Fibroblast of skin of right quadriceps (primary cell): Measurements from ENCODE around the gene FBXW10B.
"Not testable (repeated sequence)": the region's sequence is repeated elsewhere in the genome, so short reads cannot be mapped to it uniquely, and the experiment has no call there.

ENCODE experiments used
- DNase-seq: peaks from one replicate; pipeline ENCODE4 v3.0.0-alpha.2; 2013

The FBXW10B gene

GRCh38 chr17:15619331-15620058, at the start of gene FBXW10B:
Gene FBXW10B, minus strand, starts transcription at chr17:15619704. Its CDS starts 192 bp downstream, at chr17:15619512.
- not testable (repeated sequence) for DNase-seq

- no peak for DNase-seq
Measured at GRCh38 chr17:15663691-15664090, 44.2 kb upstream of the FBXW10B start.

- DNase-seq = no peak
Measured at GRCh38 chr17:15663176-15663575, 43.7 kb upstream of the FBXW10B start.

GRCh38 chr17:15662681-15663080, 43.2 kb upstream of the FBXW10B start:
- DNase-seq = no peak

GRCh38 chr17:15660077-15660476, 40.6 kb upstream of the FBXW10B start:
- no peak for DNase-seq

GRCh38 chr17:15659663-15660062, 40.2 kb upstream of the FBXW10B start:
- DNase-seq = no peak

GRCh38 chr17:15659236-15659635, 39.7 kb upstream of the FBXW10B start:
- no peak for DNase-seq

- no peak for DNase-seq
Measured at GRCh38 chr17:15658296-15658695, 38.8 kb upstream of the FBXW10B start.

- no peak for DNase-seq
Measured at GRCh38 chr17:15657868-15658267, 38.4 kb upstream of the FBXW10B start.

GRCh38 chr17:15654886-15655561, 35.5 kb upstream of the FBXW10B start:
- DNase-seq = no peak

- not testable (repeated sequence) for DNase-seq
Measured at GRCh38 chr17:15654401-15654800, 34.9 kb upstream of the FBXW10B start.

GRCh38 chr17:15652960-15653359, 33.5 kb upstream of the FBXW10B start:
- no peak for DNase-seq

- peak; percentile 99 for DNase-seq
Measured at GRCh38 chr17:15651583-15652110, 32.1 kb upstream of the FBXW10B start.

GRCh38 chr17:15650741-15651582, 31.5 kb upstream of the FBXW10B start:
- DNase-seq = no peak

- peak; percentile 44 for DNase-seq
Measured at GRCh38 chr17:15649861-15650421, 30.4 kb upstream of the FBXW10B start.

GRCh38 chr17:15648386-15648785, 28.9 kb upstream of the FBXW10B start:
- DNase-seq = no peak

- not testable (repeated sequence) for DNase-seq
Measured at GRCh38 chr17:15645942-15646312, 26.4 kb upstream of the FBXW10B start.

GRCh38 chr17:15645099-15645941, 25.8 kb upstream of the FBXW10B start:
- DNase-seq = peak; percentile 72

- DNase-seq = not testable (repeated sequence)
Measured at GRCh38 chr17:15642505-15643251, 23.2 kb upstream of the FBXW10B start.

- DNase-seq = not testable (repeated sequence)
Measured at GRCh38 chr17:15642014-15642413, 22.5 kb upstream of the FBXW10B start.

GRCh38 chr17:15630930-15631453, 11.5 kb upstream of the FBXW10B start:
- not testable (repeated sequence) for DNase-seq
